HG03280 (cell line): ENCODE results near the gene GPNMB.
"Not testable (repeated sequence)": the region's sequence is repeated elsewhere in the genome, so short reads cannot be mapped to it uniquely, and the experiment has no call there.

Experiments
- ATAC-seq: cut with Tn5 transposase; IDR thresholded peaks from one replicate; pipeline ENCODE4 v1.9.1; 2021; ENCODE audit warnings: mild to moderate bottlenecking, moderate library complexity; ENCODE audit not compliant: unreplicated experiment

Gene GPNMB

DNA sequence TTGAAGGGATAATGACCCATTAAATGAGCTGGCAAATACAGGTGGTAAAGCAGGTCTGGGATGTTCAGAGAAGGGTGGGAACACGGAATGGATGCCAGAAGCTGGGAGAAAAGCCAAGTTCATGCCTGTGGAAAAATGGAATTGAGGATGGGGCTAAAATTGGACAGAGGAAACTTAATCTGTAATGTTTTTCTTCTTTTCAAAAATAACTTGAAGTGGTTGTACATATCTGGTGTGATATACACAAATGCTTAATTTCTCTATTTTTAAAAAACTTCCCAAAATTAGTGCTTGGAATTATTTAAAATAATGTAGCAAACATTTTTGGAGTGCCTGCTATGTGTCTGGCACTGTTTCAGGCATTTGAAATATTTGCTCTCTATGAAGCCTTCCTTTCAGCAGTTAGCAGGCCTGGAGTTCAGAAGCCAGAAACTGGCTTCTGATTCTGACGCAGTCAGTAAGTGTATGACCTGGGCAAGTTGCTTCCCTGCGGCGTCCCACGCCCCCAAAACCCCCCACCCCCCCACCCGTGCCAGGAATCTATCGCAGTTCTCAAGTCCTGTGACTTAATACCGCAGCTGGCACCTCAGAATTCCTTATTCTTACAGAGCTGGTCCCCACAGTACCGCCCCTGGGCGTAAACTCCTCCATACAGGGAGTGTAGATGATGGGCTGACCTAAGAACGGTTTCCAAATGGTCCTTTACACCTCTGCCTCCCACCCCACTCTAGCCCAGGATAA, 51.7 kb downstream of the GPNMB start:
- no peak for ATAC-seq

GRCh38 chr7:23298885-23299769, 52.6 kb downstream of the GPNMB start, which contains the start of gene MALSU1:
Gene MALSU1 (plus strand): TSS chr7:23299339. CDS start chr7:23299353, 14 bp downstream.
- peak; percentile 99 for ATAC-seq

- ATAC-seq, result no peak
Measured at GRCh38 chr7:23299770-23300300, 53.3 kb downstream of the GPNMB start.

GRCh38 chr7:23306936-23307521, 60.5 kb downstream of the GPNMB start:
- no peak for ATAC-seq

GRCh38 chr7:23308754-23309153, 62.2 kb downstream of the GPNMB start:
- no peak for ATAC-seq

DNA sequence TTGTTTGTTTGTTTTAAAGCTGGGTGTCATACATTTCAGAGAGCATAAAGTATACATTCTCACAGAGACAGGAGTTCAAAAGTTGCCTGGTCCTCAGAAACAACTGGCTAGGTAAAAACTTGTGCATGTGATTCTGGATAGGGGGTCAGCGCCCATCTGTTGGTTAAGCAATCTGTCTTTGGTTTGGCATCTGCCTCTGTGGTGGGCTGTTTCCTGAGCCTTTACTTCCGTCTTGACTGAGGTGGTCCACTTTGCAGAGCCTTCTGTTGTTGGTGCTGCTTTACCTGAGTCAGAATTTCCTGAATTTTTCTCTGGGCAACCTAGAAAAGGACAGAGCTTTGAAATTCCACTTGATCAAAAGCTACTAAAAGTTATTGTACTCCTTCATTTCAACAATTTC, 65.6 kb downstream of the GPNMB start:
- not testable (repeated sequence) for ATAC-seq

DNA sequence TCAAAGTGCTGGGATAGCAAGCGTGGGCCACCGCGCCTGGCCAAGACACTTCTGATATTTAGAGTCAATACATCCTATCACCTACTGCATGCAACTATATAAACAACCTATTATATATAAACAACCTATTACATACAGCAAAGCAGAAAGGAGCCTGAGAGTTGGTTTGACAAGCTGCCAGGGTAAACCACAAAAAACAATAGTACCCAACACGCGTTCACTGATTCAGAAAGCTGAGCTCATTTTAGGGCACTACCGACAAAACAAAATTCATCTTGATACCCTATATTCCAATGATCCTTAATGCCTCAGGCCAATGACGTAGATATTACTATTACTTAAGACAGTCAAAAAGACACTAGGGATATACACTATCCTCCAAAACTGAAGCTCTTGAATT, 68.8 kb downstream of the GPNMB start:
- no peak for ATAC-seq
